HL-60 (cell line): ENCODE measurements around the gene SH3RF1.

Experiments
- DNase-seq, 2 experiments: peaks; one replicate each; pipeline ENCODE4 v3.0.0-alpha.2; 2010 to 2020; ENCODE audit warnings: low read depth in 1 of 2, low spot score in 1 of 2
- H3K27ac ChIP-seq: fragments of 250-450 bp; sonication (Bioruptor Pico); replicated peaks from 2 replicates; pipeline ENCODE4 v1.5.1; 2020; ENCODE audit warnings: mild to moderate bottlenecking, moderate library complexity
- H3K27me3 ChIP-seq: fragments of 250-450 bp; sonication (Bioruptor Pico); 2 replicates; pipeline ENCODE4 v1.5.1; 2021; ENCODE audit warnings: mild to moderate bottlenecking, moderate library complexity; ENCODE audit not compliant: insufficient read depth, poor library complexity, severe bottlenecking
- H3K4me3 ChIP-seq: replicated peaks from 2 replicates; pipeline ENCODE4 v1.5.1; 2011; ENCODE audit warnings: mild to moderate bottlenecking, control low read depth, low read length; ENCODE audit not compliant: insufficient read depth
- CTCF ChIP-seq: IDR thresholded peaks from one replicate; pipeline ENCODE4 v1.5.1; 2011; ENCODE audit warnings: low read length, control low read depth, inconsistent platforms; ENCODE audit not compliant: insufficient read depth
- GABPA ChIP-seq: IDR thresholded peaks from 2 replicates; pipeline ENCODE4 v1.6.1; 2012; ENCODE audit warnings: low read depth
- POLR2AphosphoS5 ChIP-seq: IDR thresholded peaks from 2 replicates; pipeline ENCODE4 v1.6.1; 2012; ENCODE audit warnings: low read depth
- SPI1 ChIP-seq: IDR thresholded peaks from 2 replicates; pipeline ENCODE4 v1.6.1; 2012; ENCODE audit warnings: low read depth, mild to moderate bottlenecking, borderline replicate concordance
- TF ChIP-seq, protein P1 (sequence below): IDR thresholded peaks from 2 replicates; pipeline ENCODE4 v1.6.1; 2012; ENCODE audit warnings: low read depth; ENCODE audit not compliant: insufficient replicate concordance

SH3RF1 gene

GRCh38 chr4:169174247-169174646 lies 96.5 kb downstream of the SH3RF1 start:
- Histone ChIP-seq H3K27me3 (no peaks in the 10 kb centered on the region), H3K4me3 (no peak overlapping the region), H3K27ac (no peak overlapping the region)
- no peak for DNase-seq
- TF ChIP-seq GABPA = no peak
- no peak for TF ChIP-seq CTCF
- no peak for TF ChIP-seq POLR2AphosphoS5
- no peak for TF ChIP-seq SPI1
- TF ChIP-seq, protein P1, sequence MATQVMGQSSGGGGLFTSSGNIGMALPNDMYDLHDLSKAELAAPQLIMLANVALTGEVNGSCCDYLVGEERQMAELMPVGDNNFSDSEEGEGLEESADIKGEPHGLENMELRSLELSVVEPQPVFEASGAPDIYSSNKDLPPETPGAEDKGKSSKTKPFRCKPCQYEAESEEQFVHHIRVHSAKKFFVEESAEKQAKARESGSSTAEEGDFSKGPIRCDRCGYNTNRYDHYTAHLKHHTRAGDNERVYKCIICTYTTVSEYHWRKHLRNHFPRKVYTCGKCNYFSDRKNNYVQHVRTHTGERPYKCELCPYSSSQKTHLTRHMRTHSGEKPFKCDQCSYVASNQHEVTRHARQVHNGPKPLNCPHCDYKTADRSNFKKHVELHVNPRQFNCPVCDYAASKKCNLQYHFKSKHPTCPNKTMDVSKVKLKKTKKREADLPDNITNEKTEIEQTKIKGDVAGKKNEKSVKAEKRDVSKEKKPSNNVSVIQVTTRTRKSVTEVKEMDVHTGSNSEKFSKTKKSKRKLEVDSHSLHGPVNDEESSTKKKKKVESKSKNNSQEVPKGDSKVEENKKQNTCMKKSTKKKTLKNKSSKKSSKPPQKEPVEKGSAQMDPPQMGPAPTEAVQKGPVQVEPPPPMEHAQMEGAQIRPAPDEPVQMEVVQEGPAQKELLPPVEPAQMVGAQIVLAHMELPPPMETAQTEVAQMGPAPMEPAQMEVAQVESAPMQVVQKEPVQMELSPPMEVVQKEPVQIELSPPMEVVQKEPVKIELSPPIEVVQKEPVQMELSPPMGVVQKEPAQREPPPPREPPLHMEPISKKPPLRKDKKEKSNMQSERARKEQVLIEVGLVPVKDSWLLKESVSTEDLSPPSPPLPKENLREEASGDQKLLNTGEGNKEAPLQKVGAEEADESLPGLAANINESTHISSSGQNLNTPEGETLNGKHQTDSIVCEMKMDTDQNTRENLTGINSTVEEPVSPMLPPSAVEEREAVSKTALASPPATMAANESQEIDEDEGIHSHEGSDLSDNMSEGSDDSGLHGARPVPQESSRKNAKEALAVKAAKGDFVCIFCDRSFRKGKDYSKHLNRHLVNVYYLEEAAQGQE = no peak

GRCh38 chr4:169167957-169168858 lies 102.5 kb downstream of the SH3RF1 start:
- Histone ChIP-seq H3K27me3 (no peaks in the 10 kb centered on the region), H3K27ac (no peak overlapping the region), H3K4me3 (no peak overlapping the region)
- no peak for DNase-seq
- TF ChIP-seq SPI1 (no peak), POLR2AphosphoS5 (no peak), CTCF (no peak), GABPA (no peak)
- TF ChIP-seq, protein P1 = no peak

GRCh38 chr4:169164669-169165415 lies 105.9 kb downstream of the SH3RF1 start:
- Histone ChIP-seq H3K27me3 (no peaks in the 10 kb centered on the region), H3K4me3 (no peak overlapping the region), H3K27ac (no peak overlapping the region)
- TF ChIP-seq GABPA (no peak), CTCF (no peak), SPI1 (no peak), POLR2AphosphoS5 (no peak)
- TF ChIP-seq, protein P1 = no peak
- no peak for DNase-seq
